ENCODE results near the gene TOP2B. TPM values are rescaled to one million over a fixed set of nuclear protein-coding genes. Genes with fewer than 3 reads are reported as not detected.

Gene TOP2B
- polyA plus RNA-seq, 5 donors = 199 to 341 (median 295) TPM

- no peak for DNase-seq
These were observed 32.7 kb downstream of the TOP2B start for GRCh38 chr3:25631989-25632388.

GRCh38 chr3:25621087-25621486 is 43.6 kb downstream of the TOP2B start:
- no peak for DNase-seq

- no peak for DNase-seq
These were observed 44.2 kb downstream of the TOP2B start for GRCh38 chr3:25620493-25620892.

DNA sequence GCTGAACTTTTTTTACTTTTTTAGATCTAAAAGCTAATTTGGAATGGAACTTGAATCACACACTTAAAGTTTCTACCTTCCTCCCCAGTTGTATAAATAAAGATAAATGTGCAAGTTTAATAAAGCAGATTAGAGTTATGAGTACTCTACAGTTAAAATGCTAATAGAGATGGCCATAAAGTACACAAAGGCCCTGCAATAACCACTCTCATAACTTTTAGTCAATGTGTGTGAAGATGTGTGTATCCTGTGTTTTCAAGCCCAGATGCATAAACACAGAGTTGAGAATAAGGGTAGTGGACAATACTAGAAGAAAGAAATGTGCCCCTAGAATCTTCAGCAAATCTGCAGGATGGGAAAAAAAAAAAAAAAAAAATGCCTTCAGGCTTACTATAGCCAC is 45.3 kb downstream of the TOP2B start:
- no peak for DNase-seq

- DNase-seq = no peak
These were observed 46.7 kb downstream of the TOP2B start for GRCh38 chr3:25618028-25618427.

DNA sequence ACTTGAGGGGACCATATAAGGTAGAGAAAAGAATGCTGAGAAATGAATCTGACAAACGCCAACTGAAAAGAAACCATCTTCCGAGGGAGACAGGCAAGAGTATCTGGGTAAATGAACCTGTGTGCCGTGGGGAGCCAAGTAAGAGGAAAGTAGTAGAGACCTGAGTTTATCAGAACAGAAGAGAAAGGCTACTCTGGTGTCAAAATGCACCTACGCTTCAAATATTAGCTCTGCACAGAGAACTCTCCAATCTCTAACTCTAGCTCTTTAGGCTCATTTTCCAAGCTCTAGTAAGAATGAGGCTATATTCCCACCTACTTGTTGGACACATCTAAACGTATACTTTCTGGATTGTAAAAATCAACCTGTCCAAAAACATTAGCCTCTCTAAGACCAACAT is 53.5 kb downstream of the TOP2B start:
- no peak for DNase-seq

DNA sequence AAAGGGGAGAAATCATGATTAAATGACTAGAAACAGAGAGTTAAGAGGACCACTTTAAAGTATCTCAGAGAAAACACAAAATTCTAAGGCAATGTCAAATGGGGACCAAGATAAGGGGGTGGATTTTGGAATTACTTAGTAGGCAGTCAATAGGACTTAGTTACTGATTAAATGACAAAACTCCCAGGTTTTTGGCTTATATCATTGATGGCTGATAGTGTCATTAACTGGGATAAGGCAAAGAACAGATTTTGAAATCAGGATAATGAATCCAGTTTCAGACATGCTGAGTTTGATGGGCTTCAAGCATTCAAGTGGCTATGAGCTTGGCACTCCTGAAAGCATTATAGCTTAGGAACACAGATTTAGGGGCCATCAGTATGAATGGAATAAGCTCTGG is 53.9 kb downstream of the TOP2B start:
- DNase-seq = no peak

DNA sequence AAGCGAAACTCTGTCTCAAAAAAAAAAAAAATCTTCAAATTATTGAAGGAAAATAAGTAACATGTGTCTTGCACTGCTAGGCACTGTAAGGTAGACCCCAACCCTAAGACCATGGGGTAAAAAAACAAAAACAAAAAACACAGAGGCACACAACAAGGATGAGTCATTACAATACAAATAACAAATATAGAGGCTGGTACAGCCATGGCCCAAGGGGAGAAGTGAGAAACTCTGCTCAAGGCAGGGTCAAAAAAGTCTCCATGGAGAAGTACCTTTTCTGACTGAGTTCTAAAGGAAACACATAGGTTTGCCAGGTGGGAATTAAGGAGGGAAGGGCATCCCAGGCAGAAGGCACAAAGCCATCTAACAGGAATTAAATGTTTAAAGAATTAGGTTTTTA is 54.5 kb downstream of the TOP2B start:
- no peak for DNase-seq

GRCh38 chr3:25604107-25604805 is 60.5 kb downstream of the TOP2B start:
- no peak for DNase-seq

DNA sequence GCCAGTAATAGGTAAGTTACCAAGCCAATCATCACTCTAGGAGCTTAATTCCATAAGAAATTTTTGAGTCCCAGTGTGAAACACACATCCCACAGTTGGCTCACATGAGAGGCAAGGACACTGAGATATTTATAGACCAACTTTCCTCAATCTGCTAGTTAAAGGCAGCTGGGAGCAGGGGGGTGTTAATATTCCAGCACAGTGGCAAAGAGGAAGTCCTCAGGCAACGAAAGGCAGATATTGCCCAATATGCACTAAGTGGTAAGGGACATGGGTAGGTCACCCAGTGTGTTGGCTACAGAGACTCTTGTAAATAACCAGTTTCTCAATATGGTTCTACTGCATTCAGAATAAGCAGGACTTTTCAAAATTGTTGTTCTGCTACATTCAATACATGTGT is 61.0 kb downstream of the TOP2B start:
- no peak for DNase-seq

GRCh38 chr3:25597535-25598101 is 67.1 kb downstream of the TOP2B start:
- DNase-seq = no peak

GRCh38 chr3:25594007-25594502 is 70.7 kb downstream of the TOP2B start:
- peak; percentile 56 to 63 for DNase-seq

DNA sequence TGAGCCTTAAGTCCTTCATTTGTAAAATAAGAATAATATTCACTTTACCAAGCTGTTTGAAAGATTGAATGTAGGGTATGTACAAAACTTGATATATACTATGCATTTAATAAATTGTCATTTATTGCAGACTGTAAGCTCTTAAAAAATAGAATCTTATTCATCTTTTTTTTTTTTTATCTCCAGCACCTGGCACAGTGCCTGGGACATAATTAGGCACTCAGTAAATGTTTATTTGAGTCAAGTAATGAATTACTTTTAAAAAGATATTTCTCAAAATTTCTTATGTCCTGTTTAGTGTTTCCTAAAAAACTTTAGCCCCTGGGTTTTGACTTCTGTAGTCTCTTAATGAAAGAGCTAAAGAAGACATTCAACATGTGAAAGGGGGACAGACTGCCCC is 71.7 kb downstream of the TOP2B start:
- DNase-seq = peak in 1 of 2 donors; percentile 41

- peak in 1 of 2 donors; percentile 24 for DNase-seq
These were observed 72.2 kb downstream of the TOP2B start for GRCh38 chr3:25592510-25592968.

DNA sequence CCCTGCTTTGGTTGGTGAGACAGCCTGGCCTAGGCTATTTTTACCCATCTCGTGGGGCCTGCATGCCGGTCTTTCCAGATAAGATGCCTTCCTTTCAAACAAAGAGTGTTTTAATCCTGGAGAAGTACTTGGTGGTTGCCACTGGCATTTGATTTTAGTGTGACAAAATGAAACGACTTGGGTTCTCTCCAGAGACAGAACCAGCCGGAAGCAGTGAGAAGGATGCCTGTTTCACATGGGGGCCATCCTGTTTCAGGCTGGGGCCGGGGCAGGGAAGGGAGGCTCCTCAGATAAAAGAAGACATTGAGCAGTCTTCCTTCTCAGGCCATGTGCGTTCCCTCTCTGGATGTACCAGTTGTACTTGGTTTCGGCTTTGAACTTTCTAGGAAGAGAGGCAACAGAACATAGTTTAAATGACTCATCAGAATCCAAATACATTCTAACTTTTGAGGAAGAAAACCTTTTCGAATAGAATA is 74.9 kb downstream of the TOP2B start:
- no peak for DNase-seq

DNA sequence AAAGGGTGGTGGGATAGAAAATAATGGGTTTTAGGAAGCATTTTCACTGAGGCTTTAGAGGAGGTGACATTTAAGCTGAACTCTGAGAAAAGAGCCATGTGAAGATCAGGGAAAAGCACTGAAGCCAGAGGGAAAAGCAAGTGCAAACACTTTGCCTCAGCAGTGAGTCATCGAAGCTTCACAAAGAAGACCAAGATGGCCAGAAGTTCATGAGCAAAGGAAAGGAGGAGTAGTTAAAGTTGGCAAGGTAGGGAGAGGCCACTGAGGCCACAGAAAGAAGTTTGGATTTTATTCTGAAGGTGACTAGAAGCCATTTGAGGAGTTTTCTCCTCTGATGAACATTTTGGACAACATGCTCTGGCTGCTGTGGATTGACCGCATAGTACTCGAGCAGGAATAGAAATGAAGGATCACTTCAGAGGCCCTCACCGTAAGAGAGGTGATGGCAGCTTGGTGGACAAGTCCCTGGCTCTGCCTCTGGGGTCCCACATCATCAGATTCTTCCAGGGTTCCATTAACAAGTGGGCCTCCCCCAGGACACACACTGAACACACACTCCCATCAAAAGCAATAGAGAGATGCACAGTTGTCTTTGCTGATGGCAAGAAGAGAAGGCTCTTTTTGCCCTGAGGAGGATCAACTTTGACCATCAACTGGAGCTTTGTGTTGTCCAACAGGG is 75.5 kb downstream of the TOP2B start:
- DNase-seq = no peak

DNA sequence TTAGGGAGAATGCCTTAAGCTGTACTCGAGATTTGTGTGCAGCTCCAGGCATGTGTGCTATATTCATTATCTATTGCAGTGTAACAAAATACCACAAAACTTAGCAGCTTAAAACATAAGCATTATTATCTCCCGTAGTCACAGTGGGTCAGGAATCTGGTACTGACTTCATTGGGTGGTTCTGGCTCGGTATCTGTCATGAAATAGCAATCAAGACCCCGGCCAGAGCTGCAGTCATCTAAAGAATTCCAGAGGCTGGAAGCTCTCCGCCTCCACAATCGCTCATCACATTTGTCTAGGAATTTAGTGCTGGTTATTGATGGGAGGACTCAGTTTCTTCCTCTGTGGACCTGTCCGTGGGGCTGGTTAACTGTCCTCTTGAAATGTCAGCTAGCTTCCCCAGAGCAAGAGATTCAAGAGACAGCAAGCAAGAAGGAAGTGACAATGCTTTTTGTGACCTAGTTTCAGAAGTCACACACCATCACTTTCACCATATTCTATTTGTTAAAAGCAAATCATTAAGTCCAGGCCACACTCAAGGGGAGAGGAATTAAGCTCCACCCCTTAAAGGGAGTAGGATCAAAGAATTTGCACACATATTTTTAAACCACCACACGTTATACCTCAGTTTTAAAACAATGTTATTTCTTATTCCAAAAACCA is 76.1 kb downstream of the TOP2B start:
- no peak for DNase-seq

DNA sequence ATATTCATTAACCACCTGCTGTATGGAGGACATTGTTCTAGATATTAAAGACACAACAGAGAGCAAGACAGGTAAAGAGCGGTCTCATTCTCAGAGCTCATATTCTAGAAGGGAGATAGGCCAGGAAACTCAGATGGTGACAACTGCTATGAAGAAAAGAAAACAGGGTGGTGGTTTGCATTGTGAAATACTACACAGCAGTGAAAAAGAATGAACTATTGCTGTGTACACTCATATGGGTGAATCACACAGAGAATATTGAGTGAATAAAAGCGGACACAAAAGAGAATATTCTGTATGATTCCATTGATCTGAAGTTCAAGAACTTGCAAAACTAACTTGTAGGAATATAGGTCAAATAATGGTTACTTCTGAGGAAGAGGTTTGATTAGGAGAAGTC is 76.7 kb downstream of the TOP2B start:
- DNase-seq = no peak

DNA sequence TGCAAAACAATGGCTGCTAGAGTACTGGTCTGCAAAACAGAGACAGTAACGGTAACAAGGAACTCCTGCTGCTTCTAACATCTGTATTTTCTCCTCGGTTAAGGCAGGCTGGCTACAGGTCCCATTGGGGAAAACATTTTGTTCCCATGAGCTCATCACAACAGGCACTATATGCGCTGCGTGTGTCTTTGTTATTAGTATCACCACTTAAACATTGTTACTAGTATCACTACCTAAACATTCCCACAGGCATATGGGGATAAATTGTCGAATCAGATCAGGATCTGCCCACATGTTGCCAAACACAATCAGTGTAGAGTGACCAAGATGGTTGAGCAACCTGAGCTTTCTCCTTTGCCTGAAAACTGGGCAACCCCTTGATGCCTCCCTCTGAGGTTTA is 77.2 kb downstream of the TOP2B start:
- DNase-seq = no peak

- no peak for DNase-seq
These were observed 77.6 kb downstream of the TOP2B start for GRCh38 chr3:25587094-25587493.

DNA sequence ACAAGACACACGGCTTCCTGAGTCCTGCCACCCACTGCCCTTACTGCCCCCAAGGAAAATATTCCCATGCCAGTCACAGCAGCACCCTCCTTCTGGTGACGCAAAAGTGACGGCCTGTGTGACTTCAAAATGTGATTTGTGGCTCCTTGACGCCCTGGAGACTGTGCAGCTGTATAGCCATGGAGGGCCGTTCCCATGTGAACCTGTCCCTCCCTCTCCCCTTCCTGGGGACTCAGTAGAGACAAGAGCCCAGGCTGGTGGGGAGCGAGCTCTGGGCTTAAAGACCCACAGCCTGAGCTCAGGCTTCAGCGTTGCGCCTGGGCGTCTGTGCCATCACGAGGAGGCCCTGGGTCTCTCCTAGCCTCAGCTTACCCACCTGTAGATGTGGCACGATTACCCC is 78.2 kb downstream of the TOP2B start:
- DNase-seq = no peak

- DNase-seq = no peak
These were observed 78.6 kb downstream of the TOP2B start for GRCh38 chr3:25586167-25586505.

Measured in right lung (tissue), 5 donors.